OCI-LY7 (cell line): ENCODE measurements around the gene EIF4H.

Experiments used
- CTCF ChIP-seq: fragments of 200-600 bp; sonication (generic); conservative IDR thresholded peaks from 2 replicates; pipeline ENCODE4 v1.5.1; 2014; ENCODE audit warnings: mild to moderate bottlenecking, antibody characterized with exemption, low read length, moderate library complexity, mixed read lengths
- EZH2phosphoT487 ChIP-seq: fragments of 200-600 bp; sonication (generic); IDR thresholded peaks from 2 replicates; pipeline ENCODE4 v1.6.1; 2018; ENCODE audit warnings: low read depth, borderline replicate concordance, mild to moderate bottlenecking, mixed run types, antibody characterized with exemption, low read length, moderate library complexity, mixed read lengths

- TF ChIP-seq CTCF (no peak), EZH2phosphoT487 (no peak)
Measured at GRCh38 chr7:74143383-74143782, 30.8 kb upstream of the EIF4H start.
